ENCODE measurements around the gene SCUBE3. TPM values are rescaled to one million over a fixed set of nuclear protein-coding genes. Genes with fewer than 3 reads are reported as not detected.
A peak's percentile ranks its signal among the peaks of the same experiment; 100 is the strongest.

SCUBE3 gene
- total and polyA plus RNA-seq, 2 of the 4 experiments (the other 2 are of a cell fraction): 19.9 to 45.5 TPM

DNA sequence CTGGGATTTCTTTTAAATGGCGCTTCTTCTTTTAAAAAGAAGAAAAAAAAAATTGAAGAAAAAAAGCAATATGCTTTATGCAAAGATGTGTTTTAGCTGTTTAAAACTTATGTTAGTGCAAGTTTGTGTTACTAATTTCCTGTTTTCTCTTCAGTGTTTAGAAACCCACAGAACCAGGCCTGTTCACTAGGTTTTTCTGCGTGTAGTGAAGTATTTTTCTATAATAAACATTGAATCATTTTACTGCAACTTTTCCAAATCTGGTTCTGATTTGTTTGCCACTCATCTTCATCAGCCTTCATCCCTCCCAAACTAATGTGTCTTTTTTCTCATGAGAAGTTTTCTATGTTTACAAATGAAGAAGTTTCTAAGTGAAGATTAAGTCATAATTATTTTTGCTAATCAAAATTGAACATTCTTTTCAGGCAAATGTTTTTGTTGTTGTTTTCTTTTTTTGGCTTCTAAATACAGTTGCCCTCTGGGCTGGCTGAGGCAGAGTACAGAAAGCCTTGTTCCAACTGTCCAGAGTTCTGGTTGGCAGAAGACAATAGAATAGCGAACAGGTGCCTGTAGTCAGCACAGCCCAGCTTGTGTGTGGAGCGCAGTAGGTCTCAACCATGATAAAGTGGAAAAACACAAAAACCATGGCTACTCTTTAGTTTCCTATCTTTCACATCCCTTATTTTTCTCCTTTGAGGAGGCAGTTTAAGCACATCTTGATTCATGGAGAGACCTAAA is 60.2 kb downstream of the SCUBE3 start:
- Histone ChIP-seq H3K4me2 (ENCODE audit: low read depth, low read length) (peak overlapping the region; percentile 10; the same call in 1 of the 2 replicates), H3K27me3 (ENCODE audit: control insufficient read depth, insufficient read depth, low read length) (no peaks in the 10 kb centered on the region), H3K4me1 (ENCODE audit: control insufficient read depth, insufficient read depth, low read length) (peaks cover 15% of the 10 kb centered on the region), H2AFZ (replicated peaks; ENCODE audit: low read length, poor library complexity) (no peak overlapping the region), H2AK9ac (replicated peaks; ENCODE audit: low read depth, low read length, poor library complexity) (no peak overlapping the region), H3K4ac (ENCODE audit: low read depth, low read length) (peak overlapping the region; percentile 42; the same call in 1 of the 2 replicates), H3K9me3 (ENCODE audit: control insufficient read depth, insufficient read depth, low read length) (no peaks in the 10 kb centered on the region), H3K9me1 (ENCODE audit: insufficient read depth, low read length) (peaks cover 10% of the 10 kb centered on the region), H4K5ac (ENCODE audit: low read depth, low read length) (no peak overlapping the region; the same call in 1 of the 2 replicates), H3K14ac (replicated peaks; ENCODE audit: low read depth, low read length) (0 out of 2 replicates have a peak overlapping the region, but pooled peaks have one; percentile 12), H3K79me1 (ENCODE audit: low read depth in 1 of 2, low read length in 2 of 2) (peaks cover 11 to 18% of the 10 kb centered on the region in 2 experiments; a peak in 3 of 4 replicates), H4K8ac (ENCODE audit: low read depth in 2 of 2, low read length in 2 of 2) (peak overlapping the region in 1 of 2 experiments; percentile 35; a peak in 1 of 4 replicates), H2BK20ac (ENCODE audit: low read depth, low read length) (0 out of 2 replicates have a peak overlapping the region, but pooled peaks have one; percentile 32), H3K36me3 (ENCODE audit: control insufficient read depth, insufficient read depth, low read length) (0 out of 2 replicates have a peak, but pooled peaks cover 2% of the 10 kb centered on the region), H3K56ac (ENCODE audit: extremely low read depth, insufficient read depth, low read length) (no peak overlapping the region), H3K4me3 (ENCODE audit: insufficient read depth, low read depth, low read length) (no peak overlapping the region), H2BK5ac (ENCODE audit: low read depth, low read length, poor library complexity, severe bottlenecking) (no peak overlapping the region), H3K9ac (ENCODE audit: low read depth, low read length) (no peak overlapping the region), H4K20me1 (ENCODE audit: insufficient read depth, low read length) (no peaks in the 10 kb centered on the region; the same call in 1 of the 2 replicates), H4K91ac (ENCODE audit: insufficient read depth, low read depth, low read length) (no peak overlapping the region; the same call in 1 of the 2 replicates), H3K23ac (ENCODE audit: low read depth, low read length) (no peak overlapping the region; the same call in 1 of the 2 replicates), H3K18ac (ENCODE audit: low read depth, low read length) (peak overlapping the region; percentile 71), H2BK15ac (ENCODE audit: low read depth, low read length) (peak overlapping the region; percentile 15; the same call in 1 of the 3 replicates), H2AK5ac (ENCODE audit: low read depth, low read length) (0 out of 2 replicates have a peak overlapping the region, but pooled peaks have one; percentile 49), H2BK120ac (ENCODE audit: low read depth, low read length) (peak overlapping the region; percentile 44), H3K27ac (ENCODE audit: insufficient read depth, low read length) (peak overlapping the region; percentile 85; the same call in 1 of the 2 replicates)
- in situ Hi-C loops (cut with MboI; ENCODE audit: low sequenced_read_pairs): no loop called here
- no TSS peak for BruUV-seq (replicated peaks)
- ChIA-PET CTCF (no interaction called here), POLR2A (ENCODE audit: unreplicated experiment) (no interaction called here)
- 100% methylated on average over 1 of the region's 4 CpGs; no CpG with 5 or more reads in 1 of the 2 experiments for WGBS, 2 experiments (ENCODE audit: extremely low coverage in 2 of 2, insufficient read length in 1 of 2)
- TF ChIP-seq FOS (IDR thresholded peaks at IDR 0.05; ENCODE audit: low read depth, low read length) (no peak), POLR2A (IDR thresholded peaks at IDR 0.05; ENCODE audit: low read depth, low read length) (no peak)
- TF ChIP-seq, protein P1, sequence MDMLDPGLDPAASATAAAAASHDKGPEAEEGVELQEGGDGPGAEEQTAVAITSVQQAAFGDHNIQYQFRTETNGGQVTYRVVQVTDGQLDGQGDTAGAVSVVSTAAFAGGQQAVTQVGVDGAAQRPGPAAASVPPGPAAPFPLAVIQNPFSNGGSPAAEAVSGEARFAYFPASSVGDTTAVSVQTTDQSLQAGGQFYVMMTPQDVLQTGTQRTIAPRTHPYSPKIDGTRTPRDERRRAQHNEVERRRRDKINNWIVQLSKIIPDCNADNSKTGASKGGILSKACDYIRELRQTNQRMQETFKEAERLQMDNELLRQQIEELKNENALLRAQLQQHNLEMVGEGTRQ (IDR thresholded peaks at IDR 0.05; ENCODE audit: low read depth, low read length): no peak
- dilution Hi-C loops (cut with HindIII; ENCODE audit: low sequenced_read_pairs, unreplicated experiment): no loop called here
- ATAC-seq (ENCODE audit: low read depth): peak; percentile 65
- DNase-seq: peak; percentile 59
- intact Hi-C loops (cut with micrococcal nuclease): no loop called here

Measured in IMR-90 (cell line).